ENCODE measurements around the gene CEP72. TPM values are rescaled to one million over a fixed set of nuclear protein-coding genes. Genes with fewer than 3 reads are reported as not detected.

Gene CEP72
- total RNA-seq, 1 donor from 2014 or later = 7.6 TPM

DNA sequence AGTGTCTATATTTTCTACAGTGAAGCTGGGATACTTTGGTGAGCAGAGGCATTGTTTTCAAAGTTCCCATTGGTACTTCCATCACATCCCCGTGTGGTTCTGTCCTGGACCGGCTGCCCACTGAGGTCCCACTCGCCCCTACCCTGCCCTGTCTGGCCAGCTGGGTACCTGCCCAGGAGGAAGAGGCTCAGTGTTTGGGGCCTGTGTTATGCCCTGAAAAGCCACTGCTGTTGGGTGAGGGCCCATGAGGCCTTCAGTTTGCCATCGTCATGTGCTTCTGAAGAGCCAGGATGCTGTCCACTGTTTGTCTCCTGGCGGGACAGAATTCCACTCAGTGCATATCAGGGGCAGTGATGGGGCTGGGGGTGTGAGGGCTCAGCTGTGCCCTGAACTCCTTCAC is 2.6 kb upstream of the CEP72 start:
- peaks cover 14% of the 10 kb centered on the region for H3K4me1 Mint-ChIP-seq (ENCODE audit: unreplicated experiment)
- no peaks in the 10 kb centered on the region for H3K9me3 Mint-ChIP-seq (ENCODE audit: unreplicated experiment)
- TF ChIP-seq, protein P1, sequence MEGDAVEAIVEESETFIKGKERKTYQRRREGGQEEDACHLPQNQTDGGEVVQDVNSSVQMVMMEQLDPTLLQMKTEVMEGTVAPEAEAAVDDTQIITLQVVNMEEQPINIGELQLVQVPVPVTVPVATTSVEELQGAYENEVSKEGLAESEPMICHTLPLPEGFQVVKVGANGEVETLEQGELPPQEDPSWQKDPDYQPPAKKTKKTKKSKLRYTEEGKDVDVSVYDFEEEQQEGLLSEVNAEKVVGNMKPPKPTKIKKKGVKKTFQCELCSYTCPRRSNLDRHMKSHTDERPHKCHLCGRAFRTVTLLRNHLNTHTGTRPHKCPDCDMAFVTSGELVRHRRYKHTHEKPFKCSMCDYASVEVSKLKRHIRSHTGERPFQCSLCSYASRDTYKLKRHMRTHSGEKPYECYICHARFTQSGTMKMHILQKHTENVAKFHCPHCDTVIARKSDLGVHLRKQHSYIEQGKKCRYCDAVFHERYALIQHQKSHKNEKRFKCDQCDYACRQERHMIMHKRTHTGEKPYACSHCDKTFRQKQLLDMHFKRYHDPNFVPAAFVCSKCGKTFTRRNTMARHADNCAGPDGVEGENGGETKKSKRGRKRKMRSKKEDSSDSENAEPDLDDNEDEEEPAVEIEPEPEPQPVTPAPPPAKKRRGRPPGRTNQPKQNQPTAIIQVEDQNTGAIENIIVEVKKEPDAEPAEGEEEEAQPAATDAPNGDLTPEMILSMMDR (IDR thresholded peaks at IDR 0.05) = no peak
- no peaks in the 10 kb centered on the region for H3K36me3 Mint-ChIP-seq (ENCODE audit: unreplicated experiment)
- H3K4me3 Mint-ChIP-seq (ENCODE audit: unreplicated experiment) = no peak overlapping the region
- H3K27ac Mint-ChIP-seq (ENCODE audit: unreplicated experiment) = no peak overlapping the region
- DNase-seq (ENCODE audit: extremely low spot score, unreplicated experiment) = peak; percentile 56
- no peaks in the 10 kb centered on the region for H3K27me3 Mint-ChIP-seq (ENCODE audit: unreplicated experiment)

DNA sequence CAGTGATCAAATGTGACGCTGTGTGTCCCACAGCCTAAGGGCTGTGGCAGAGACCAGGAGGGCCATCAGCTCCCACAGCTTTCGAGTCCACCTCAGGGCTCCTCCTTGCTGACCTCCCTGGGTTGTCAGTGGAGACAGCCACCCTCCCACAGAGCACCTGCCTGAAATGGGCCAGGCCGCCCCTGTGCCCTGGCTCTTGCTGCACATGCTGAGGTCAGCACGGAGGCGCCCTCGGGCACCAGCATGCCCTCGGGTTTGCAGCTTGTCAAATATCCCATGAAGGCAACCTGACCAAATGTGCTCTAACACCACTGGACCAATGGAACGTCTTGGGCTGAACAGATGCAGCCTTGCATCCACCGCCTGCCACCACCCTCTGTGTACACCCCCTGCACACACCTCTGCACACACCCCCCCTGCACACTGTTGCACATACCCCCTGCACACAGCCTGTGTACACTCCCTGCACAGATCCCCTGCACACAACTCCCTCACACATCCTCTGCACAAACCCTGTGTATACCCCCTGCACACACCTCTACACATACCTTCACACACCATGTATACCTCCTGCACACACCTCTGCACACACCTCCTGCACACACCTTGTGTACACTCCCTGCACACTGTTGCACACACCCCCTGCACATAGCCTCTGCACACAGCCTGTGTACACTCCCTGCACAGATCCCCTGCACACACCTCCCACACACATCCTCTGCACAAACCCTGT is 2.0 kb upstream of the CEP72 start:
- H3K27me3 Mint-ChIP-seq (ENCODE audit: unreplicated experiment) = no peaks in the 10 kb centered on the region
- H3K36me3 Mint-ChIP-seq (ENCODE audit: unreplicated experiment) = no peaks in the 10 kb centered on the region
- no peak overlapping the region for H3K27ac Mint-ChIP-seq (ENCODE audit: unreplicated experiment)
- TF ChIP-seq, protein P1 (IDR thresholded peaks at IDR 0.05) = no peak
- peaks cover 14% of the 10 kb centered on the region for H3K4me1 Mint-ChIP-seq (ENCODE audit: unreplicated experiment)
- H3K4me3 Mint-ChIP-seq (ENCODE audit: unreplicated experiment) = no peak overlapping the region
- no peaks in the 10 kb centered on the region for H3K9me3 Mint-ChIP-seq (ENCODE audit: unreplicated experiment)
- peak; percentile 72 for DNase-seq (ENCODE audit: extremely low spot score, unreplicated experiment)

GRCh38 chr5:610744-611730 is 1.1 kb upstream of the CEP72 start:
- TF ChIP-seq, protein P1 (IDR thresholded peaks at IDR 0.05) = no peak
- peaks cover 5% of the 10 kb centered on the region for H3K36me3 Mint-ChIP-seq (ENCODE audit: unreplicated experiment)
- H3K9me3 Mint-ChIP-seq (ENCODE audit: unreplicated experiment) = peaks cover 6% of the 10 kb centered on the region
- no peaks in the 10 kb centered on the region for H3K27me3 Mint-ChIP-seq (ENCODE audit: unreplicated experiment)
- peak overlapping the region; percentile 71 for H3K4me3 Mint-ChIP-seq (ENCODE audit: unreplicated experiment)
- peaks cover 14% of the 10 kb centered on the region for H3K4me1 Mint-ChIP-seq (ENCODE audit: unreplicated experiment)
- no peak overlapping the region for H3K27ac Mint-ChIP-seq (ENCODE audit: unreplicated experiment)
- DNase-seq (ENCODE audit: extremely low spot score, unreplicated experiment) = peak; percentile 57

GRCh38 chr5:612498-613424 is 621 bp downstream of the CEP72 start:
- no peaks in the 10 kb centered on the region for H3K27me3 Mint-ChIP-seq (ENCODE audit: unreplicated experiment)
- peaks cover 5% of the 10 kb centered on the region for H3K36me3 Mint-ChIP-seq (ENCODE audit: unreplicated experiment)
- peaks cover 14% of the 10 kb centered on the region for H3K4me1 Mint-ChIP-seq (ENCODE audit: unreplicated experiment)
- peak; percentile 84 for DNase-seq (ENCODE audit: extremely low spot score, unreplicated experiment)
- peak overlapping the region; percentile 57 for H3K27ac Mint-ChIP-seq (ENCODE audit: unreplicated experiment)
- peak overlapping the region; percentile 88 for H3K4me3 Mint-ChIP-seq (ENCODE audit: unreplicated experiment)
- TF ChIP-seq, protein P1 (IDR thresholded peaks at IDR 0.05) = no peak
- peaks cover 6% of the 10 kb centered on the region for H3K9me3 Mint-ChIP-seq (ENCODE audit: unreplicated experiment)

Data from osteocyte (in vitro differentiated cells).